Measurements from ENCODE around the gene AKR1A1.

The AKR1A1 gene

GRCh38 chr1:45507195-45507594, 43.4 kb upstream of the AKR1A1 start:
- H2BK5ac ChIP-seq (ENCODE audit: low read depth, low read length, poor library complexity, severe bottlenecking) = no peak overlapping the region
- H3K23ac ChIP-seq (ENCODE audit: low read length in 2 of 2) = no peak overlapping the region
- no peak overlapping the region for H3K4me2 ChIP-seq (ENCODE audit: low read length, poor library complexity, severe bottlenecking)
- no peak overlapping the region for H2BK12ac ChIP-seq (ENCODE audit: low read length in 2 of 2)
- no peak overlapping the region for H3K18ac ChIP-seq (ENCODE audit: low read depth in 1 of 2, low read length in 2 of 2)
- DNase-seq = no peak
- no peak overlapping the region for H2BK120ac ChIP-seq (ENCODE audit: low read depth, low read length)
- H3K9ac ChIP-seq (ENCODE audit: low read length) = no peak overlapping the region
- H3K9me3 ChIP-seq (ENCODE audit: control insufficient read depth, low read length) = no peaks in the 10 kb centered on the region
- H3K4ac ChIP-seq (ENCODE audit: low read depth in 1 of 2, low read length in 2 of 2) = no peak overlapping the region
- H2AFZ ChIP-seq (ENCODE audit: low read depth, low read length) = no peak overlapping the region
- H2AK5ac ChIP-seq (ENCODE audit: low read length, severe bottlenecking) = no peak overlapping the region
- no peak overlapping the region for H4K91ac ChIP-seq (ENCODE audit: low read length)
- H3K79me1 ChIP-seq (replicated peaks; ENCODE audit: low read length, poor library complexity, severe bottlenecking) = peaks cover 13% of the 10 kb centered on the region
- H3K4me3 ChIP-seq (ENCODE audit: insufficient read depth in 1 of 2, low read depth in 1 of 2, low read length in 2 of 2) = no peak overlapping the region
- no peak overlapping the region for H2BK15ac ChIP-seq (ENCODE audit: low read depth, poor library complexity, severe bottlenecking)
- H3K36me3 ChIP-seq (ENCODE audit: control insufficient read depth in 1 of 2, insufficient read depth in 2 of 2, low read depth in 1 of 2, low read length in 2 of 2) = peaks cover 45 to 49% of the 10 kb centered on the region in 2 experiments
- no peak overlapping the region for H3K27ac ChIP-seq (ENCODE audit: low read length, poor library complexity, severe bottlenecking)
- no peaks in the 10 kb centered on the region for H3K4me1 ChIP-seq (ENCODE audit: control insufficient read depth, insufficient read depth, low read depth, low read length)
- 97% methylated on average over 6 of the region's 6 CpGs for WGBS
- no peak overlapping the region for H3K14ac ChIP-seq (ENCODE audit: low read length in 2 of 2)
- H3K27me3 ChIP-seq (ENCODE audit: control insufficient read depth in 1 of 2, insufficient read depth in 1 of 2, low read length in 2 of 2) = no peaks in the 10 kb centered on the region
- no peak overlapping the region for H4K8ac ChIP-seq (ENCODE audit: low read length)

- H3K23ac ChIP-seq (ENCODE audit: low read length in 2 of 2) = no peak overlapping the region
- no peaks in the 10 kb centered on the region for H3K27me3 ChIP-seq (ENCODE audit: control insufficient read depth in 1 of 2, insufficient read depth in 1 of 2, low read length in 2 of 2)
- H3K9ac ChIP-seq (ENCODE audit: low read length) = no peak overlapping the region
- no peak overlapping the region for H3K18ac ChIP-seq (ENCODE audit: low read depth in 1 of 2, low read length in 2 of 2)
- no peak overlapping the region for H3K4me2 ChIP-seq (ENCODE audit: low read length, poor library complexity, severe bottlenecking)
- no peak overlapping the region for H3K27ac ChIP-seq (ENCODE audit: low read length, poor library complexity, severe bottlenecking)
- WGBS = 94% methylated on average over 4 of the region's 4 CpGs
- no peaks in the 10 kb centered on the region for H3K9me3 ChIP-seq (ENCODE audit: control insufficient read depth, low read length)
- H3K4me3 ChIP-seq (ENCODE audit: insufficient read depth in 1 of 2, low read depth in 1 of 2, low read length in 2 of 2) = no peak overlapping the region
- H2BK12ac ChIP-seq (ENCODE audit: low read length in 2 of 2) = no peak overlapping the region
- peaks cover 1% of the 10 kb centered on the region for H3K4me1 ChIP-seq (ENCODE audit: control insufficient read depth, insufficient read depth, low read depth, low read length)
- H2BK120ac ChIP-seq (ENCODE audit: low read depth, low read length) = no peak overlapping the region
- no peak overlapping the region for H3K14ac ChIP-seq (ENCODE audit: low read length in 2 of 2)
- H2AFZ ChIP-seq (ENCODE audit: low read depth, low read length) = no peak overlapping the region
- H3K36me3 ChIP-seq (ENCODE audit: control insufficient read depth in 1 of 2, insufficient read depth in 2 of 2, low read depth in 1 of 2, low read length in 2 of 2) = peaks cover 51 to 56% of the 10 kb centered on the region in 2 experiments
- DNase-seq = no peak
- no peak overlapping the region for H2AK5ac ChIP-seq (ENCODE audit: low read length, severe bottlenecking)
- H2BK5ac ChIP-seq (ENCODE audit: low read depth, low read length, poor library complexity, severe bottlenecking) = no peak overlapping the region
- peaks cover 12% of the 10 kb centered on the region for H3K79me1 ChIP-seq (replicated peaks; ENCODE audit: low read length, poor library complexity, severe bottlenecking)
- H3K4ac ChIP-seq (ENCODE audit: low read depth in 1 of 2, low read length in 2 of 2) = no peak overlapping the region
- no peak overlapping the region for H4K91ac ChIP-seq (ENCODE audit: low read length)
- no peak overlapping the region for H4K8ac ChIP-seq (ENCODE audit: low read length)
- H2BK15ac ChIP-seq (ENCODE audit: low read depth, poor library complexity, severe bottlenecking) = no peak overlapping the region
Measured at GRCh38 chr1:45507893-45508292, 42.7 kb upstream of the AKR1A1 start.

- Histone ChIP-seq H3K4me3 (ENCODE audit: insufficient read depth in 1 of 2, low read depth in 1 of 2, low read length in 2 of 2) (no peak overlapping the region), H2BK5ac (ENCODE audit: low read depth, low read length, poor library complexity, severe bottlenecking) (no peak overlapping the region), H2BK15ac (ENCODE audit: low read depth, poor library complexity, severe bottlenecking) (no peak overlapping the region), H2BK12ac (ENCODE audit: low read length in 2 of 2) (no peak overlapping the region), H3K14ac (ENCODE audit: low read length in 2 of 2) (no peak overlapping the region), H3K4me1 (ENCODE audit: control insufficient read depth, insufficient read depth, low read depth, low read length) (peaks cover 2% of the 10 kb centered on the region), H3K4ac (ENCODE audit: low read depth in 1 of 2, low read length in 2 of 2) (no peak overlapping the region), H3K27me3 (ENCODE audit: control insufficient read depth in 1 of 2, insufficient read depth in 1 of 2, low read length in 2 of 2) (no peaks in the 10 kb centered on the region), H4K8ac (ENCODE audit: low read length) (no peak overlapping the region), H2AK5ac (ENCODE audit: low read length, severe bottlenecking) (no peak overlapping the region), H2BK120ac (ENCODE audit: low read depth, low read length) (no peak overlapping the region), H2AFZ (ENCODE audit: low read depth, low read length) (no peak overlapping the region), H3K36me3 (ENCODE audit: control insufficient read depth in 1 of 2, insufficient read depth in 2 of 2, low read depth in 1 of 2, low read length in 2 of 2) (peaks cover 52 to 62% of the 10 kb centered on the region in 2 experiments), H3K9me3 (ENCODE audit: control insufficient read depth, low read length) (no peaks in the 10 kb centered on the region), H3K18ac (ENCODE audit: low read depth in 1 of 2, low read length in 2 of 2) (no peak overlapping the region), H3K27ac (ENCODE audit: low read length, poor library complexity, severe bottlenecking) (no peak overlapping the region), H4K91ac (ENCODE audit: low read length) (no peak overlapping the region), H3K9ac (ENCODE audit: low read length) (no peak overlapping the region), H3K23ac (ENCODE audit: low read length in 2 of 2) (no peak overlapping the region), H3K79me1 (replicated peaks; ENCODE audit: low read length, poor library complexity, severe bottlenecking) (peaks cover 12% of the 10 kb centered on the region), H3K4me2 (ENCODE audit: low read length, poor library complexity, severe bottlenecking) (no peak overlapping the region)
- DNase-seq = no peak
- WGBS = 91% methylated on average over 13 of the region's 15 CpGs
Measured at GRCh38 chr1:45508295-45509151, 42.1 kb upstream of the AKR1A1 start.

GRCh38 chr1:45510036-45510971, 40.3 kb upstream of the AKR1A1 start:
- peaks cover 12% of the 10 kb centered on the region for H3K79me1 ChIP-seq (replicated peaks; ENCODE audit: low read length, poor library complexity, severe bottlenecking)
- H3K23ac ChIP-seq (ENCODE audit: low read length in 2 of 2) = no peak overlapping the region
- H3K4me3 ChIP-seq (ENCODE audit: insufficient read depth in 1 of 2, low read depth in 1 of 2, low read length in 2 of 2) = no peak overlapping the region
- no peak overlapping the region for H2BK120ac ChIP-seq (ENCODE audit: low read depth, low read length)
- H3K9me3 ChIP-seq (ENCODE audit: control insufficient read depth, low read length) = no peaks in the 10 kb centered on the region
- peaks cover 4% of the 10 kb centered on the region for H3K4me1 ChIP-seq (ENCODE audit: control insufficient read depth, insufficient read depth, low read depth, low read length)
- no peak overlapping the region for H3K4ac ChIP-seq (ENCODE audit: low read depth in 1 of 2, low read length in 2 of 2)
- H3K9ac ChIP-seq (ENCODE audit: low read length) = no peak overlapping the region
- no peaks in the 10 kb centered on the region for H3K27me3 ChIP-seq (ENCODE audit: control insufficient read depth in 1 of 2, insufficient read depth in 1 of 2, low read length in 2 of 2)
- peaks cover 66 to 76% of the 10 kb centered on the region in 2 experiments for H3K36me3 ChIP-seq (ENCODE audit: control insufficient read depth in 1 of 2, insufficient read depth in 2 of 2, low read depth in 1 of 2, low read length in 2 of 2)
- no peak overlapping the region for H3K14ac ChIP-seq (ENCODE audit: low read length in 2 of 2)
- H3K18ac ChIP-seq (ENCODE audit: low read depth in 1 of 2, low read length in 2 of 2) = no peak overlapping the region
- no peak overlapping the region for H4K91ac ChIP-seq (ENCODE audit: low read length)
- H2BK12ac ChIP-seq (ENCODE audit: low read length in 2 of 2) = no peak overlapping the region
- 87% methylated on average over 9 of the region's 9 CpGs for whole genome bisulfite sequencing
- H3K27ac ChIP-seq (ENCODE audit: low read length, poor library complexity, severe bottlenecking) = no peak overlapping the region
- DNase-seq = no peak
- H3K4me2 ChIP-seq (ENCODE audit: low read length, poor library complexity, severe bottlenecking) = no peak overlapping the region
- H2AK5ac ChIP-seq (ENCODE audit: low read length, severe bottlenecking) = no peak overlapping the region
- H2AFZ ChIP-seq (ENCODE audit: low read depth, low read length) = no peak overlapping the region
- H2BK5ac ChIP-seq (ENCODE audit: low read depth, low read length, poor library complexity, severe bottlenecking) = no peak overlapping the region
- peak overlapping the region; percentile 5 for H4K8ac ChIP-seq (ENCODE audit: low read length)
- no peak overlapping the region for H2BK15ac ChIP-seq (ENCODE audit: low read depth, poor library complexity, severe bottlenecking)
